GM06990 (cell line): ENCODE results near the gene CAPN9.

Experiments used
- DNase-seq: peaks from one replicate; pipeline ENCODE4 v3.0.0-alpha.2; 2011; ENCODE audit not compliant: insufficient read length; ENCODE audit errors: extremely low read depth
- H3K27me3 ChIP-seq: replicated peaks from 2 replicates; pipeline ENCODE4 v1.6.0; 2011; ENCODE audit warnings: low read length; ENCODE audit not compliant: control insufficient read depth, insufficient read depth
- H3K36me3 ChIP-seq: 2 replicates; pipeline ENCODE4 v1.5.1; 2011; ENCODE audit warnings: low read length; ENCODE audit not compliant: control insufficient read depth, insufficient read depth
- H3K4me3 ChIP-seq: replicated peaks from 2 replicates; pipeline ENCODE4 v1.5.1; 2011; ENCODE audit warnings: low read depth, mild to moderate bottlenecking, control low read depth, low read length
- TF ChIP-seq, protein P1 (sequence below): IDR thresholded peaks from 2 replicates; pipeline ENCODE4 v1.5.1; 2011; ENCODE audit warnings: low read length, control low read depth, mild to moderate bottlenecking, inconsistent platforms; ENCODE audit not compliant: insufficient read depth, poor library complexity, severe bottlenecking

Gene CAPN9

DNA sequence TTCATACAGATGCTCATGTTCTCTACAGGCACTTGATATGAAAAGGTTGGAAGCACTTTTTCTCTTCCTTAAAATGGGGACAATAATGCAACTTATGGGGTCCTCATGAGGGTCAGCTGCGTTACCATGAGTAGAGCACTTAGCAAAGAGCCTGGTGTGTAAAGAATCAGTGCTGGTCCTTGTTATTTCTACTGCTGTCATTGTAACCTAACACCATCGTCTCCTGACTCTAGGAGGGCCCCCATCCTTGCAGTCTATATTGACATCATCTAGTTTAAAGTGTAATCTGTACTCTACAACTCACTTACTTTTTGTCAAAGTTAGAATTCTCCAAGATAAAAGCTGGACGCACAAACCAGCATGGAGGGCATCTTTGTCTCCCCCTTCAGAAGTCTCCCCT is 2.4 kb downstream of the CAPN9 start:
- no peak for DNase-seq
- TF ChIP-seq, protein P1, sequence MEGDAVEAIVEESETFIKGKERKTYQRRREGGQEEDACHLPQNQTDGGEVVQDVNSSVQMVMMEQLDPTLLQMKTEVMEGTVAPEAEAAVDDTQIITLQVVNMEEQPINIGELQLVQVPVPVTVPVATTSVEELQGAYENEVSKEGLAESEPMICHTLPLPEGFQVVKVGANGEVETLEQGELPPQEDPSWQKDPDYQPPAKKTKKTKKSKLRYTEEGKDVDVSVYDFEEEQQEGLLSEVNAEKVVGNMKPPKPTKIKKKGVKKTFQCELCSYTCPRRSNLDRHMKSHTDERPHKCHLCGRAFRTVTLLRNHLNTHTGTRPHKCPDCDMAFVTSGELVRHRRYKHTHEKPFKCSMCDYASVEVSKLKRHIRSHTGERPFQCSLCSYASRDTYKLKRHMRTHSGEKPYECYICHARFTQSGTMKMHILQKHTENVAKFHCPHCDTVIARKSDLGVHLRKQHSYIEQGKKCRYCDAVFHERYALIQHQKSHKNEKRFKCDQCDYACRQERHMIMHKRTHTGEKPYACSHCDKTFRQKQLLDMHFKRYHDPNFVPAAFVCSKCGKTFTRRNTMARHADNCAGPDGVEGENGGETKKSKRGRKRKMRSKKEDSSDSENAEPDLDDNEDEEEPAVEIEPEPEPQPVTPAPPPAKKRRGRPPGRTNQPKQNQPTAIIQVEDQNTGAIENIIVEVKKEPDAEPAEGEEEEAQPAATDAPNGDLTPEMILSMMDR, result no peak
- Histone ChIP-seq H3K4me3 (no peak overlapping the region), H3K27me3 (no peaks in the 10 kb centered on the region), H3K36me3 (no peaks in the 10 kb centered on the region)

DNA sequence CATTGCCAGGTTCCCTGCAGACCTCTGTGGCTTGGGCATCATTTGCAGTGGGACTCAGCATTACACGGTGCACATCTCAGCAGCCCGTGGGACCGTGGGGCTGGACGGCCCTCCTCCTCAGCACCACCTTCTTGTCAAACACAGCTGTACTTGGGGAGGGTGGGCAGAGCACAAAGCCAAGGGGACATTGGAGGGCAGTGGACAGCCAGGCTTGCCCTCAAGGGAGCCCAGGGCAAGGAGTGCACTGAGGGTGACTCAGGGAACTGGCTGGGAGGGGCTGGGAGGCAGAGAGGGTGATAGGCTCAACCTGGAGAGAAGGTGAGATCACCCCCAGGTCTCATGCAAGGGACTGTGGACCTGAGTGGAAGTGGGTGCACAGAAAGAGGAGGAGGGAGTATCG is 3.4 kb downstream of the CAPN9 start:
- Histone ChIP-seq H3K36me3 (no peaks in the 10 kb centered on the region), H3K27me3 (no peaks in the 10 kb centered on the region), H3K4me3 (no peak overlapping the region)
- TF ChIP-seq, protein P1, result no peak
- DNase-seq, result no peak

DNA sequence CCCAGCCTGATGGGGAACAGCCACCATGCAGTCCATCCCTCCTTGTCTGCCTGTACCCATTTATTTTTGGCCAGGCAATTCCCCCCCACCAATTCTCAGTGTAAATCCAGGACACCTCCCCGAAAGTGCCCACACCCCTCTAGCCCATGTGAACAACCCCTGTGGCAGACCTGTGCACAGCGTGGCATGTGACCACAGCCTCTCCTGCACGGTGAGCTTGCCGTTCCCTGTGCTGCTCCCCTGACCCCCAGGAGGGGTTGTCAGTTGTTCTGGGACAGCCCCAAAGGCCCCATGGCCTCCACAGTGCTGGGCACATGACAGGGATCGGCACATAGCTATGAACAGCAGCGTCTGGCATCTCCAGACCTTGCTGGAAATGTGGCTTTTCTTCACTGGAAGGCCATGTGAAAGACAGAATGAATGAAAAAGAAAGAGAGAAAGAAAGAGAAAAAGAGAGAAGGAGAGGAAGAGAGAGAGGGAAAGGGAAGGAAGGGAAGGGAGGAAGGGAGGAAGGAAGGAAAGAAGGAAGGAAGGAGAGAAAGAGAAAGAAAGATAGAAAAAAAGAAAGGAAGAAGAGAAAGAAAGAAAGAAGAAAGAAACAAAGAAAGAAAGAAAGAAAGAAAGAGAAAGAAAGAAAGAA is 3.9 kb downstream of the CAPN9 start:
- TF ChIP-seq, protein P1, result no peak
- Histone ChIP-seq H3K4me3 (no peak overlapping the region), H3K27me3 (no peaks in the 10 kb centered on the region), H3K36me3 (no peaks in the 10 kb centered on the region)
- no peak for DNase-seq

DNA sequence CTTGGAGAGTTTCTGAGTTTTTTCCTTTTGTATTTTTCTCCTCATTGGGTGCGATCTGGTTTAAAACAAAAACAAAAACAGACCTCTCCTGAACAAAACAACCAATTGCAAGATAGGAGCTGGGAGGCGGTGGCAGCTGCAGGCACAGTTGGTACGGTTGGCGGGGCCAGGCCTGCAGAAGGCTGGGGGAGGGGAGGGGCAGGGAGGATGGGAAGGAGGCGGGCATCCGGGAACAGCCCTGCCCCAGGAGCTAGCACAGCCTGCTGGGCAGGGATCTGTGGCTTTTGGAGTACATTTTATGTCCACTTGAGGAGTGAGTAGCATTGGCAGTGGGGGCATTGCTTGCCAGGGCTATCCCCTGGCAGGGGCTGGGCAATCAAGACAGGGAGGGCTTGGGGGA is 5.2 kb downstream of the CAPN9 start:
- H3K36me3 ChIP-seq, result no peaks in the 10 kb centered on the region
- TF ChIP-seq, protein P1, result no peak

DNA sequence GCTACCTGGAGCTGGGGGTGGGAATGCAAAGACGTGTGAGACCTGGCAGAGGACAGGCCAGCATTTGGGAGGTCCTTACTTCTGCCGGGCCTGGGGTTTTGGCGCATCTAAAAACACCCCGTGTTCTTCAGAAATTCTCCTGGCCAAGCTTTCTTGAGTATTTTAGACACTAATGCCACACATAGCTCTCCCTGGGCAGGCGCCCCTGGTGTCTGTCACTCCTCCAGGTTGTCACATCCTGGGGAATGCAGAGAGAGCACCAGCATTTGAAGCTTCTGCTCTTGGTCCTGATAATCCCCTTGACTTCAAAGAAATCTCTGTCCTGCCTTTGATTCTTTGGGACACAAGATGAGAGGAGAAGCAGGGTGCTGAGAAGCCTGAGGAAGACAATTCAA is 6.0 kb downstream of the CAPN9 start:
- TF ChIP-seq, protein P1, result no peak
- Histone ChIP-seq H3K36me3 (no peaks in the 10 kb centered on the region), H3K4me3 (no peak overlapping the region), H3K27me3 (no peaks in the 10 kb centered on the region)
- DNase-seq, result no peak

More for the DNA sequence above, 5.2 kb downstream of the CAPN9 start:
- H3K27me3 ChIP-seq, result no peaks in the 10 kb centered on the region
- no peak overlapping the region for H3K4me3 ChIP-seq
- no peak for DNase-seq

DNA sequence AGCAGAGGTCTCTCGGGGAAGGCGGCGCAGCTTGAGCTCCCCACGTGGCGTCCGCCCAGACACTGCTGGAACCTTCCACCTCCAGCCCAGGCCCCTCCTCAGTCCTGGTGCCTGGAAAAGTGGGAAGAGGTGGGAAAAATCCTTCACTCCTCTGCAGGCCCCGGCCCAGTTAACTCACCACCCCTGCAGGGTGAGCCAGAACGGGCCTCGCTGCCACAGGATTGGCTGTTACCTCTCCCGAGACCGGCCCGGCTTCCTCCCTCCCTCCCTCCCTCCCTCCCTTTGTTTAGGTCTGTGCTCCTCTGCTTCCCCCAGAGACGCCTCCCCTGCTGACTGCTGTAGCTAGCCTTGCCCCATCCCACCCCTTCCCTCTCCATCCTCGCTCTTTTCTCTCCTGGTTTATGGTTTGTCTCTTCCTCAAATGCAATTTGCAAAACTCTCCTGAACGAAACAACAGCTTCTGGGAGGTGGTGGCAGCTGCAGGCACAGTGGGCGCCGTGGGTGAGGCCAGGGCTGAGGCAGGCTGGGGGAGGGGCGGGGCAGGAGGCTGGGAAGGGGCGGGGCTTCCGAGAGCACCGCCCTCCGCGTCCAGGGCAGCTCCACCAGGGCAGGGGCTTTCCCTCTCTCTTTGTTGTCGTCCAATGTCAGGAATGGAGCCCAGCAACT is 6.5 kb downstream of the CAPN9 start:
- Histone ChIP-seq H3K27me3 (no peaks in the 10 kb centered on the region), H3K4me3 (no peak overlapping the region), H3K36me3 (no peaks in the 10 kb centered on the region)
- peak; percentile 32 for DNase-seq
- TF ChIP-seq, protein P1, result no peak
